Left colon (tissue), 2 donors: Measurements from ENCODE around the gene NELL1. TPM values are rescaled to one million over a fixed set of nuclear protein-coding genes. Genes with fewer than 3 reads are reported as not detected.

ENCODE experiments used
- ATAC-seq: fragments of 200-7000 bp; cut with Tn5 transposase; one replicate; pipeline ENCODE4 v1.9.1; 2020; ENCODE audit warnings: mild to moderate bottlenecking, moderate library complexity
- DNase-seq, 2 donors: peaks; one replicate each; pipeline ENCODE4 v3.0.0-alpha.2; 2020
- intact Hi-C, 2 donors: fragments of 100-400 bp; cut with DNase I in 1 of 2; cut with micrococcal nuclease in 1 of 2; formaldehyde crosslinking; loops; one replicate each; pipeline versions ENCODE4 v1.11.2 to v1.14.0; 2022; cut with DNase I, micrococcal nuclease
- total RNA-seq, 2 donors: library from RNA; stranded (reverse); fragmentation: NEBNext Ultra II Directional; extraction: Animal tissue kit (Norgen Biotek cat#: 25700); gene quantifications; one replicate each; pipeline ENCODE4 v1.2.1, GENCODE V29; 2021
- donor health status: DM: no; HTN: no; CAD: no.
- donor health status: DM: yes; HTN: yes; CAD: no.

Gene NELL1
- total RNA-seq, 2 donors from 2014 or later, result 0.09 to 0.89 TPM

DNA sequence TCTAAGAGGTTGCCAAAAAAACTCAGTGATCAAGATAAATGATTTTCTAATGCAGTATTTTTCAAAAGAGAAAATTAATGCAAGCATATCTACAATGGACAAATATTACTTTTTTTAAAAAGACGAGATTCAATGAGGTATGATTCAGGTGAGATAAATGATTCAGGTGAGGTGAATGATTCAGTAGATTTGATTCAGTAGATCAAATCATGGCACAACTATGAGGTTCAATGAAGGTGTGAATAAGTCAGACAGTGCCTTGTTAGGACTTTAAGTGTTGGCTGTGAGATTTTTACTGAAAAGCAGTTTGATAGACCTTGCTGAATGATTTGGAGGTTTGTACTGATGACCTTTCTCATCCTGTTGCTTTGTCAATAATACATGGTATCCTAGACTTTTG is 742.2 kb downstream of the NELL1 start:
- intact Hi-C loops, result no loop called here
- DNase-seq (no peak), ATAC-seq (no peak)

- no peak for DNase-seq
- no peak for ATAC-seq
- intact Hi-C loops, result no loop called here
Observed at GRCh38 chr11:21412652-21413383, 743.4 kb downstream of the NELL1 start.

GRCh38 chr11:21414953-21415352 is 745.6 kb downstream of the NELL1 start:
- no peak for ATAC-seq
- intact Hi-C loops, result no loop called here
- no peak for DNase-seq

DNA sequence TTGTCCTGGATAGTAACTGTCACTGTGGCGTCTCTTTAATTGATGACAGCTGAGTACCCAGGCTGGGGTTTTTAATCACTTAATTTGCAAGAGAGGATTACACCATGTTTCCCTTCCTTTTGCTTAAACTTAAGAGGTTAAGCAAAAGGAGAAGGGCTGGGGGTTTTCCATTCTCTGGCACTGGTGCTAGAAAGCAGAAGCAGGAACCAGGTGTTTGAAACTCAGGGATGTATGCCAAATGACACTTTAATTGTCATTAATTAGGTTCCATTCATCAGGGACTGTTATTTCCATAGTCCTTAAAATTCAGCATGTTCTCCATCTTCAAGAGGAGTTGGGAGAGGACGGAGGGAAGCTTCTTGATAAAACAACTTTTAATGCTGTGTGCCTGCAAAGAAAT is 746.2 kb downstream of the NELL1 start:
- no peak for DNase-seq
- no peak for ATAC-seq
- intact Hi-C loops, result no loop called here

DNA sequence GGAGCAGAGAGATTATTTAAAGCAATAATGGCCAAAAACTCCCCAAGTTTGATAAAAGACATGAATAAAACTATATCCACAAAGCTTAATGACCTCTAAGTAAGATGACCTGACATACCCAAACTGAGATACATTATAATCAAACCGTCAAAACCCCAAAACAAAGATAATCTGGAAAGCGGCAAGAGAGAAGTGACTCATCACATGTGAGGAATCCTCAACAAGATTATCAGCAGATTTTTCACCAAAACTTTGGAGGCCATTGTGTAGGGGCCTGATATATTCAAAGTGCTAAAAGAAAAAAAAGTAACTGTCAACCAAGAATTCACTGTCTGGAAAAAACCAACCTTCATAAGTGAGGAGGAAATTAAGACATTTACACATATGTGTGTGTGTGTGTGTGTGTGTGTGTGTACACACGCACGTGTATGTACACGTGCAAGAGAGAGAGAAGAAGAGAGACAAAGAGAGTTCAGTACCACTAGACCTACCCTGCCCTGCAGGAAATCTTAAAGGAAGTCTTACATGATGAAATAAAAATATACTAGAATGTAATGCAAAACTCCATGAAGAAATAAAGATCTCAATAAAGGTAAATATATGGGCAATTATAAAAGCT is 752.4 kb downstream of the NELL1 start:
- intact Hi-C loops, result no loop called here
- no peak for ATAC-seq
- no peak for DNase-seq

GRCh38 chr11:21426931-21427330 is 757.5 kb downstream of the NELL1 start:
- DNase-seq (no peak), ATAC-seq (no peak)
- intact Hi-C loops, result no loop called here

DNA sequence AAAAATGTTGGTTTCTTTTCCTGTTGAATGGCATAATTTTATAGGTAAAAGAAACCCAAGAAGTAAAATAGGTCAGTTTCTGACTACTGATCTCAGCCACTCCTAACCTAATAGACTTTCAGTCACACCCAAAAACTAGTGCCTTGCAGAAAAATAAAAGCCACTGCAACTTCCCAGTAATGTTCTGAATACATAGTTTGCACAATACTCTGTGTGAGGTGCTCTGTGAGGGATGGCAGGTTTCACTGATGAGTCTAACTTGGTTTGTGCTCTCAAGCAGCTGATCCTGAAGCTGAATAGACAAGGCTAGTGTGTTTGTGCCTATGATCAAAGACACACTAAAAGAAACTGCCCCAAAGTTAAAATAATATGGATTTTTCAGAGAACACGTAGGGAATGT is 758.3 kb downstream of the NELL1 start:
- intact Hi-C loops, result no loop called here
- DNase-seq (no peak), ATAC-seq (no peak)

- intact Hi-C loops, result no loop called here
- ATAC-seq (no peak), DNase-seq (no peak)
Observed at GRCh38 chr11:21428796-21429195, 759.4 kb downstream of the NELL1 start.

- DNase-seq, result no peak
- ATAC-seq, result no peak
- intact Hi-C loops, result no loop called here
Observed at GRCh38 chr11:21429401-21429800, 760.0 kb downstream of the NELL1 start.

GRCh38 chr11:21430537-21430936 is 761.2 kb downstream of the NELL1 start:
- intact Hi-C loops, result no loop called here
- DNase-seq (no peak), ATAC-seq (no peak)

DNA sequence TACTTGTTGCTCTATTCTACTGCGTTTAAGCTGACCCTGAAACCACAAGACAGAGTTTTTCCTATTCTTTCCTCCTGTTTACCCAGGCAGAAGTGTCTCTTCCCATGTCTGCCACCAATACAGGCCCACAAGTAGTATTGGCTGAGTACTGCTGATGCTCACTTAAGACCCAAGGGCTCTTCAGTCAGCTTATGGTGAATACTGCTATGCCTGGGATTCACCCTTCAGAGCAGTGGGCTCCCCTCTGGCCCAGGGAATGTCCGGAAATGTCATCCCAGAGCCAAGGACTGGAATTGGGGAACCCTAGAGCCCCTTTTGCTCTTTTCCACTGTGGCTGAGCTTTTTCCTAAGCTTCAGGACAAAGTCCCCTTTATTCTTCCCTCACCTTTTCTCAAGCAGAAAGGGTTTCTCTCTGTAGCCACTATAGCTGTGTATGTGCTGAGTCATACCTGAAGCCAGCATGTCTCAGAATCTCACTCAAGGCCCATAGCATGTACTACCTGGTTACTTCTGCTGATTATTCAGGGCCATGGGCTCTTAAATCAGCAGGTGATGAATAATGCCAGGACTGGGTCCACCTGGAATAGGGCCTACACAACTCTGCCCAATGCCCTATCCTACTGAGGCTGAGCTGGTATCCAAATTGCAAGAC is 777.7 kb downstream of the NELL1 start:
- ATAC-seq (no peak), DNase-seq (no peak)
- intact Hi-C loops, result no loop called here

DNA sequence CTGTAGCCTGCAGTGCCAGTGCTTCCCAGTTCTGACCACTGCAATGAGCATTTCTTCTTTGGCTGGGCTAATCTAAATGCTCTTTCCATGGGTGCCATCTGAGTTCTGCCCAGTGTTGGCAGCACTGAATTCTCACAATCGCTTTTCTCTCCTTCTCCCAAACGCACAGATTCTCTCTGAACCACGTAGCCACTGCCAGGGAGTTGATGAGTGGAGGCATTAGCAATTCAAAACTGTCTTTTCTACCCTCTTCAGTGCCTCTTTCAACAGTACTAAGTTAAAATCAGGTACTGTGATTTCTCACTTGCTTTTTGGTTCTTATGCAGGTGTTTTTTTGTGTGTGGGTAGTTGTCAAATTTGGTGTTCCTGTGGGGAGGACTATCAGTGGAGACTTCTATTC is 778.5 kb downstream of the NELL1 start:
- intact Hi-C loops, result no loop called here
- ATAC-seq, result no peak
- no peak for DNase-seq

- ATAC-seq (no peak), DNase-seq (no peak)
Observed at GRCh38 chr11:21456186-21456585, 786.8 kb downstream of the NELL1 start.

GRCh38 chr11:21460082-21460481 is 790.7 kb downstream of the NELL1 start:
- ATAC-seq, result no peak

More at GRCh38 chr11:21456186-21456585, 786.8 kb downstream of the NELL1 start:
- intact Hi-C loops, result no loop called here

DNA sequence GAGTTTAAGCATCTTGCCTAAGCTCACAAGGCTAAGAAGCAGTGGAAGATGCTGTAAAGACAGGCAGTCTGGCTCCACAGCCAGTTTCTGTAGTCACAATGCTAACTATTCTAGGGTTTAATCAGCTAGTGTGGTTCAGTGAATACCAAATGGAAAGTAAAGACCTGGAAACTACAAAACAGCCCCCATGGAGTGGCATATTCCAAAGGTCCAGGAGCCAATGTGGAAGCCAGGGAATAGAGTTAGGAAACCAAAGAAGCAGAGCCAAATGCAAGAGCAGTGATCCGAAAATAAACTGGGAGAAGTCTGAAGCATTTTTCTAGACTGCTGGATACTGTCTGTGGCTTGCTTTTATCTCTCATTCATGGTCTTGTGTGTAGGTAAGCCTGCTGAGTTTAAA is 792.3 kb downstream of the NELL1 start:
- intact Hi-C loops, result no loop called here
- DNase-seq (no peak), ATAC-seq (no peak)

More at GRCh38 chr11:21460082-21460481, 790.7 kb downstream of the NELL1 start:
- intact Hi-C loops, result no loop called here
- no peak for DNase-seq

GRCh38 chr11:21464601-21465193 is 795.3 kb downstream of the NELL1 start:
- ATAC-seq, result no peak
- intact Hi-C loops, result no loop called here
- DNase-seq, result no peak

GRCh38 chr11:21465203-21465602 is 795.8 kb downstream of the NELL1 start:
- intact Hi-C loops, result no loop called here
- ATAC-seq, result no peak
- DNase-seq, result no peak

DNA sequence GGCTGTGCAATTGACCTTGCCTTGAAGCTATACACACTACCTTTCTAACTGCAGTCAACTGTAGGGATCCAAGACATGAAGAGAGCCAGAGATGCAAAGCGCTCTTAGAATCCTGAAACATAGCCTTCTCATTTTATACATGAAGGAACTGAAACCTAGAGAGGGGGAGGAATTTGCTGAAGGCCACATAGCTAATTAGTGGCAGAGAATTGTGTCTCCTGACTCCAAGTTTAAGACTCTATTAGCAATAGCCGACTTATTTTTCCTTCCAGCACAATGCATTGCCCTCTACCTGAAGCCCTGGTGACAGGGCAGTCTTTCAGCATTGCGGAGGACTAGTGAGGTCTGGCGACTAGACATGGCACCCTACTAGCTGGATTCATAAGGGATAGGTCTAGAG is 796.5 kb downstream of the NELL1 start:
- no peak for ATAC-seq

DNA sequence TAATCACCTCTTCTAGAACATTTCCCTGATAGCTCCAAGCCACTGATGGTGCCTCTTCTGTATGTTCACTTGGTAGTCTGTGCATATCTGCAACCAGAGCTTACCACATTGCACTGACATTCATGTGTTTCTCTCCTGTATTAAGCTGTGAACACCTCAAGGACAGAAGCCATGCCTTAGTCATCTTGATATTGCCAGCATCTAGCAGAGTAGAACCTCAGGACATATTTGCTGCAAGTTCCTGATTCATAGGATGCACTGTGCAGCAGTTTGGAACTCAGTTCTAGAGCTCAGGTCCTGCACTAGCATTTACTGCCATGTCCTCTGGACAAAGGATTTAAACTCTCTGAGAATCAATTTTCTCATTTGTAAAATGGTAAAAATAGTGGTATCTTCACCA is 801.1 kb downstream of the NELL1 start:
- intact Hi-C loops, result no loop called here
- no peak for ATAC-seq
- no peak for DNase-seq

More for the DNA sequence above, 796.5 kb downstream of the NELL1 start:
- intact Hi-C loops, result no loop called here
- no peak for DNase-seq

DNA sequence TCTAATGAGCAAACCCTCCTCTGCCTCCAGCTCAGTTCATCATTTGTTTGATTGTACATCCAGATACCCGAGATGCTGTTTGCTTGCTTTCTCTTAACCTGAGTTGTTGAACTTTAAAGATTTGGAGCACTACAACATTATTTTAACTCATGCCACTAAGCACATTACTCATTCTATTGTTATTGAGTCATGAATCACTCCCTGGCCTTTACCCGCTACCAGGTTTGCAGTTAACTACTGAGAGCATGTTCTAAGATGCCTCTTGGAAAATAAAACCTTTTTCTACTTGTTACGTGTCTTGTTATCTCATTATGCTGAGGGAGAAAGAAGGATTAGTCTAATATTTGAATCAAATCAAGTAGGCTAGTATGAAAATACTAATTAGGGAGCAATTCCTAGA is 802.9 kb downstream of the NELL1 start:
- DNase-seq (no peak), ATAC-seq (no peak)
- intact Hi-C loops, result no loop called here
